ENCODE results near the gene PARVG.

PARVG gene

DNA sequence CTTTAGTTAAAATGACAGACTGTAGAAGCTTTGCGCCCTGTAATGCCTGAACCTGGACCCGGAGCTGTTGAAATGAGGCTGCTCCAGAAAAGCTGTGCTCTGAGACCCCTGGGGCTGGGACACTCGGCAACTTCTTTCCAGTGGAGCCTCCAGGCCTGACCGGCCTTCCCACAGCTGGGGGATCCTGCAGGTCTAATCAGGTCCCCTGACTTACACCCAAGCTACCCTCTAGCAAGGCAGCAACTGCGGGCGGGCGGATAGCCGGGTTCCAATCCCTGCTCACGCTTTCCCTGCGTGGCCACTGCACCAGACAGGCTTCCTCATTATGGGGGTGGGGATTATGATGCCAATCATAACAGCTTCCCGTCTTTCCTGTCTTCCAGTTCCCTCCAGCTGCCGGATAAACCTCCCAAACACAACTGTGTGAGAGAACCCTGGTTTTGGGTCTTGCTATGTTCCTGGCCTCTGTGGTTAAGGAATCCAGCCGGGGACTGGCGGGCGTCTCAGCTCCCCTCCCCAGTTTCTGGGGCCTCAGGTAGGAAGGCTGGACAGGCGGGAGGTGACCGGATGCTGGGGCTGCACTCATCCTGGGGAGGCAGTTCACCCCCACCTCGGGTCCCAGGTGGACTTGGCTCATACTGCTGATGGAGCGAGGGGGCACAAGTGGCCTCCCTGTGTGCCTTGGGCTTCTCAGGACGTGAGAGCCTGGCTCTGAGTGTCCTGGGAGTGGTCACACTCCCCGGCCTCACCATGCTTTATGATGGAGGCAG lies 38.6 kb downstream of the PARVG start:
- Histone ChIP-seq H3K36me3 (ENCODE audit: control insufficient read depth, insufficient read depth, low read length) (no peaks in the 10 kb centered on the region), H3K27me3 (replicated peaks; ENCODE audit: control insufficient read depth, insufficient read depth, low read length) (no peaks in the 10 kb centered on the region; the same call in 1 of the 2 replicates), H3K4me3 (replicated peaks; ENCODE audit: low read depth, low read length) (no peak overlapping the region)
- DNase-seq (ENCODE audit: extremely low read depth, insufficient read length): no peak
- TF ChIP-seq, protein P1, sequence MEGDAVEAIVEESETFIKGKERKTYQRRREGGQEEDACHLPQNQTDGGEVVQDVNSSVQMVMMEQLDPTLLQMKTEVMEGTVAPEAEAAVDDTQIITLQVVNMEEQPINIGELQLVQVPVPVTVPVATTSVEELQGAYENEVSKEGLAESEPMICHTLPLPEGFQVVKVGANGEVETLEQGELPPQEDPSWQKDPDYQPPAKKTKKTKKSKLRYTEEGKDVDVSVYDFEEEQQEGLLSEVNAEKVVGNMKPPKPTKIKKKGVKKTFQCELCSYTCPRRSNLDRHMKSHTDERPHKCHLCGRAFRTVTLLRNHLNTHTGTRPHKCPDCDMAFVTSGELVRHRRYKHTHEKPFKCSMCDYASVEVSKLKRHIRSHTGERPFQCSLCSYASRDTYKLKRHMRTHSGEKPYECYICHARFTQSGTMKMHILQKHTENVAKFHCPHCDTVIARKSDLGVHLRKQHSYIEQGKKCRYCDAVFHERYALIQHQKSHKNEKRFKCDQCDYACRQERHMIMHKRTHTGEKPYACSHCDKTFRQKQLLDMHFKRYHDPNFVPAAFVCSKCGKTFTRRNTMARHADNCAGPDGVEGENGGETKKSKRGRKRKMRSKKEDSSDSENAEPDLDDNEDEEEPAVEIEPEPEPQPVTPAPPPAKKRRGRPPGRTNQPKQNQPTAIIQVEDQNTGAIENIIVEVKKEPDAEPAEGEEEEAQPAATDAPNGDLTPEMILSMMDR (IDR thresholded peaks at IDR 0.05; ENCODE audit: insufficient read depth, low read length, poor library complexity, severe bottlenecking): no peak

DNA sequence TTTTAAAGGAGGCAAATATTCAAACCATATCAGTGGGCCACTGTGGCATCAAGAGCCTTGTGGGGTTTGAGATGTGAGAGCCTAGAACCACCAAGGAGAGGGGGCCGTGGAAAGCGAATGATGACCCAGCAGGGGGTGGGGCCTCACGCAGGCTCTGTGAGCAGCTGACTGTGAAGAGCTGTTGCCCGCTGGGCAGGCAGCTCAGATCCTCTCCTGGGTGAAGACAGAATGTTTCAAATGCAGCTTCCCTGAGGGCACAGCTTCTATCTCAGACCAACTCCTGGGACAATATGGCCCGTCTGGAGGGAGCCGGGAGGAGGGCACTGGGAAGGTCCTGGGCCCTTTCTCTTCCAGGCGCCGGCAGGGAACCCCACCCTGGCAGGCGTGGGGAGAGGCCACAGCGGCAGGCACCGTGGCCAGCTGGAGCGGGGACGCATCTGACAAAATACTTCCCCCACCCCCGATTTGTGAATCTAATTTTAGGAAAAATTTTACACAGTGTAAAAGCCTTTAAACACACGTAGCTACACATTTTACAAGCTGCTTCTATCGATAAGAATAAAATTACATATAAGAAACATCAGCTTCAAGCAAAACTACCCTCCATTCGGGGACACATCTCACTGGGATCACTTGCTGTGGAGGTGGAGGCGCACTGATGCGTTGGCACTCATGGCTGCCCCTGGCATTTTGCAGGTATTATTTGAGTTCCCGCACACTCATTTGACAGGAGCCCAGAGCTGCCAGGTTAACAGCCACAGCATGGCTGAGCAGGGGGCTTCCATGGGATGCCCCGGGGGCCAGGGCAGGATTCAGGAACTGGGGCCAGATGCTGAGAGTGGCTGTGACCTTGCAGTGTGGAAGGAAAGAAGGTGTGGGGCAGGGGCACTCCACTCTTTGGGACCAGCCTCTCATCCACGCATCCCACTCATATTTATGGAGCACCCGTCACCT lies 40.3 kb downstream of the PARVG start:
- Histone ChIP-seq H3K36me3 (ENCODE audit: control insufficient read depth, insufficient read depth, low read length) (no peaks in the 10 kb centered on the region), H3K4me3 (replicated peaks; ENCODE audit: low read depth, low read length) (no peak overlapping the region), H3K27me3 (replicated peaks; ENCODE audit: control insufficient read depth, insufficient read depth, low read length) (no peaks in the 10 kb centered on the region; the same call in 1 of the 2 replicates)
- TF ChIP-seq, protein P1 (IDR thresholded peaks at IDR 0.05; ENCODE audit: insufficient read depth, low read length, poor library complexity, severe bottlenecking): no peak
- DNase-seq (ENCODE audit: extremely low read depth, insufficient read length): no peak

DNA sequence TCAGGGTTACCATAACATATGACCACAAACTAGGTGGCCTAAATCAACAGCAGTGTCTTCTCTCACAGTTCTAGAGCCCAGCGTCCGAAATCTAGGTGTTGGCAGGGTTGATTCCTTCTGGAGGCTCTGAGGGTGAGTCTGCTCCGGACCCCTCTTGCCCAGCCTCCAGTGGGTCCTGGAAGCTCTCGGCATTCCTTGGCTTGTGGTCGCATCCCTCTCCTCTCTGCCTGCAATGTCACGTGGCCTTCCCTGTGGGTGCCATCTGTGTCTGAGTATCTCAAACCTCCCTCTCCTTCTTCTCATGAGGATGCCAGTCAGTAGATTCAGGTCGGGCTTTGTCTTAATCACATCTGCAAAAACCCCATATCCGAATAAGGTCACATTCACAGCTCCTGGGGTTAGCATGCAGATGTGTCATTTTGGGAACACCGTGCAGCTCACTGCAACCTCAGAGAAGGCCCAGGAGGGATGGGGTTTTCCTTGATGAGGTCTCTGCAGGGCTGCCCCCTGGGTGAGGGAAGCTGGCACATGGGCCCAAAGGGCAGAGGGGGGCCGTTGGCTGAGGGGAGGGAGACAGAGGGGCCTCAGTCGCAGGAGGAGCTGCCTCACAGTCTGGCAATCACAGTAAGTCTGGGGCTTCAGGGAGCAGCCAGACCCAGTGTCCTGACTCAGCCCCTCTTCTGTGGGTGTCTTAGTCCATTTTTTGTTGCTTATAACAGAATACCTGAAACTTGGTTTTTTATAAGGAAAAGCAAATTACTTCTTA lies 41.2 kb downstream of the PARVG start:
- TF ChIP-seq, protein P1 (IDR thresholded peaks at IDR 0.05; ENCODE audit: insufficient read depth, low read length, poor library complexity, severe bottlenecking): no peak
- no peak for DNase-seq (ENCODE audit: extremely low read depth, insufficient read length)
- Histone ChIP-seq H3K4me3 (replicated peaks; ENCODE audit: low read depth, low read length) (no peak overlapping the region), H3K36me3 (ENCODE audit: control insufficient read depth, insufficient read depth, low read length) (no peaks in the 10 kb centered on the region), H3K27me3 (replicated peaks; ENCODE audit: control insufficient read depth, insufficient read depth, low read length) (no peaks in the 10 kb centered on the region; the same call in 1 of the 2 replicates)

GRCh38 chr22:44224166-44224565 lies 43.4 kb downstream of the PARVG start:
- no peak for DNase-seq (ENCODE audit: extremely low read depth, insufficient read length)
- no peaks in the 10 kb centered on the region for H3K27me3 ChIP-seq (replicated peaks; ENCODE audit: control insufficient read depth, insufficient read depth, low read length)
- H3K4me3 ChIP-seq (replicated peaks; ENCODE audit: low read depth, low read length): no peak overlapping the region
- H3K36me3 ChIP-seq (ENCODE audit: control insufficient read depth, insufficient read depth, low read length): no peaks in the 10 kb centered on the region
- TF ChIP-seq, protein P1 (IDR thresholded peaks at IDR 0.05; ENCODE audit: insufficient read depth, low read length, poor library complexity, severe bottlenecking): no peak

DNA sequence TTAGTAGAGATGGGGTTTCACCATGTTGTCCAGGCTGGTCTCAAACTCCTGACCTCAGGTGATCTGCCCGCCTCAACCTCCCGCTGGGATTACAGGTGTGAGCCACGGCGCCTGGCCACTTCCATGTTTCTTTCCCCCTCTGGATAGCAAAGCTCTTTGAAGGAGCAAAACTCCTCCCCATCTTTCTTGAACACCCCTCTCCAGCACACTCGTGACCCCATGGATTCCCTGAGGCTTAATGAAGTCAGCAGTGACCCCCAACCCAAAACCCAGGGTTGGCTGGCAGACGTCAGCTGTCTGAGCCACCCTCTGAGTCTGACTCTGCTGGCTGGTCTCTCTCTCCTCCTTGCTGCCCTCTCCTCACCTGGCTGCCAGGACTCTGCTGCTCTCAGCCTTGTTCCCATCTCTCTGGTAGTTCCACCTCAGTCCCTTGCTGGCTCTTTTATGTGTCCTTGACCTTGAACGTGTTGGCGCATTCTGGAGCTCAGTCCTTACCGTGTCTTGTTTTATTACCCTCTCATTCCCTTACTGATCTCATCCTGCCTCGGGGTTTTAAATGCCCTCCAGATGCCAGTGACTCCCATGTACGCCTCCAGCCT lies 44.5 kb downstream of the PARVG start:
- no peaks in the 10 kb centered on the region for H3K36me3 ChIP-seq (ENCODE audit: control insufficient read depth, insufficient read depth, low read length)
- H3K4me3 ChIP-seq (replicated peaks; ENCODE audit: low read depth, low read length): no peak overlapping the region
- TF ChIP-seq, protein P1 (IDR thresholded peaks at IDR 0.05; ENCODE audit: insufficient read depth, low read length, poor library complexity, severe bottlenecking): no peak
- no peak for DNase-seq (ENCODE audit: extremely low read depth, insufficient read length)
- no peaks in the 10 kb centered on the region for H3K27me3 ChIP-seq (replicated peaks; ENCODE audit: control insufficient read depth, insufficient read depth, low read length)

All from GM06990 (cell line).